ENCODE measurements around the gene ARRDC2.

GRCh38 chr19:18044825-18045304 lies 36.9 kb downstream of the ARRDC2 start:
- TF ChIP-seq YY1 (IDR thresholded peaks at IDR 0.05; ENCODE audit: insufficient read depth, insufficient read length) = no peak
- no peak for TF ChIP-seq SUZ12 (IDR thresholded peaks at IDR 0.05; ENCODE audit: extremely low read depth, insufficient read depth, insufficient read length)
